ENCODE measurements around the gene MRNIP. TPM values are rescaled to one million over a fixed set of nuclear protein-coding genes. Genes with fewer than 3 reads are reported as not detected.
A peak's percentile ranks its signal among the peaks of the same experiment; 100 is the strongest.

The MRNIP gene
- total RNA-seq, 1 experiment from 2014 or later, result 37.8 TPM

GRCh38 chr5:179866241-179867078 is 7.8 kb upstream of the MRNIP start:
- peaks cover 6% of the 10 kb centered on the region for H3K36me3 ChIP-seq (ENCODE audit: control insufficient read depth, insufficient read depth, low read length)

GRCh38 chr5:179865491-179866240 is 7.0 kb upstream of the MRNIP start:
- H3K4me1 Mint-ChIP-seq (ENCODE audit: low read depth, unreplicated experiment), result no peaks in the 10 kb centered on the region
- BruUV-seq (replicated peaks), result no TSS peak
- peaks cover 49% of the 10 kb centered on the region for H3K36me3 Mint-ChIP-seq (ENCODE audit: insufficient read depth, unreplicated experiment)
- H3K4me3 ChIP-seq (ENCODE audit: low read depth, low read length), result no peak overlapping the region
- no peak for TF ChIP-seq CTCF (IDR thresholded peaks at IDR 0.05; ENCODE audit: insufficient read depth in 1 of 2, low read depth in 1 of 2, low read length in 1 of 2, severe bottlenecking in 1 of 2, unreplicated experiment in 1 of 2)
- peaks cover 6% of the 10 kb centered on the region for H3K36me3 ChIP-seq (ENCODE audit: control insufficient read depth, insufficient read depth, low read length)
- DNase-seq, result no peak
- no peaks in the 10 kb centered on the region for H3K27me3 ChIP-seq (replicated peaks; ENCODE audit: control insufficient read depth, insufficient read depth, low read length)
- CTCF ChIA-PET, result no interaction called here
- POLR2A ChIA-PET, result no interaction called here
- intact Hi-C loops (cut with micrococcal nuclease; ENCODE audit: unreplicated experiment), result loop anchor here (1.0 kb wide), 1 partner anchor 110 kb away; no protein-coding TSS in a partner anchor
- H3K27me3 Mint-ChIP-seq (ENCODE audit: insufficient read depth, unreplicated experiment), result no peaks in the 10 kb centered on the region
- no peak overlapping the region for H3K4me3 Mint-ChIP-seq (ENCODE audit: unreplicated experiment)
- no peaks in the 10 kb centered on the region for H3K9me3 ChIP-seq
- no peak overlapping the region for H3K27ac Mint-ChIP-seq (ENCODE audit: unreplicated experiment)
- H3K4me1 ChIP-seq, result no peaks in the 10 kb centered on the region
- no peaks in the 10 kb centered on the region for H3K9me3 Mint-ChIP-seq (ENCODE audit: unreplicated experiment)

More at GRCh38 chr5:179866241-179867078, 7.8 kb upstream of the MRNIP start:
- Histone ChIP-seq H3K27me3 (replicated peaks; ENCODE audit: control insufficient read depth, insufficient read depth, low read length) (no peaks in the 10 kb centered on the region), H3K9me3 (no peaks in the 10 kb centered on the region), H3K4me3 (ENCODE audit: low read depth, low read length) (no peak overlapping the region), H3K4me1 (no peaks in the 10 kb centered on the region)
- DNase-seq, result peak in 1 of 2 experiments; percentile 35
- Mint-ChIP-seq H3K36me3 (ENCODE audit: insufficient read depth, unreplicated experiment) (peaks cover 52% of the 10 kb centered on the region), H3K4me3 (ENCODE audit: unreplicated experiment) (no peak overlapping the region), H3K27me3 (ENCODE audit: insufficient read depth, unreplicated experiment) (no peaks in the 10 kb centered on the region), H3K9me3 (ENCODE audit: unreplicated experiment) (no peaks in the 10 kb centered on the region), H3K27ac (ENCODE audit: unreplicated experiment) (no peak overlapping the region), H3K4me1 (ENCODE audit: low read depth, unreplicated experiment) (no peaks in the 10 kb centered on the region)
- peak in 1 of 2 experiments; percentile 11 for TF ChIP-seq CTCF (IDR thresholded peaks at IDR 0.05; ENCODE audit: insufficient read depth in 1 of 2, low read depth in 1 of 2, low read length in 1 of 2, severe bottlenecking in 1 of 2, unreplicated experiment in 1 of 2)
- no TSS peak for BruUV-seq (replicated peaks)
- ChIA-PET POLR2A (no interaction called here), CTCF (interaction anchor here (0.6 to 1.4 kb wide), 2 partner anchors 41 to 108 kb away, joined by 3 to 4 read pairs; no protein-coding TSS in a partner anchor)
- intact Hi-C loops (cut with micrococcal nuclease; ENCODE audit: unreplicated experiment), result loop anchor here (1.0 kb wide), 1 partner anchor 109 kb away; no protein-coding TSS in a partner anchor

- no peak for DNase-seq
- Mint-ChIP-seq H3K36me3 (ENCODE audit: insufficient read depth, unreplicated experiment) (peaks cover 46% of the 10 kb centered on the region), H3K27ac (ENCODE audit: unreplicated experiment) (no peak overlapping the region), H3K4me3 (ENCODE audit: unreplicated experiment) (no peak overlapping the region), H3K9me3 (ENCODE audit: unreplicated experiment) (no peaks in the 10 kb centered on the region), H3K27me3 (ENCODE audit: insufficient read depth, unreplicated experiment) (no peaks in the 10 kb centered on the region), H3K4me1 (ENCODE audit: low read depth, unreplicated experiment) (no peaks in the 10 kb centered on the region)
- H3K4me1 ChIP-seq, result no peaks in the 10 kb centered on the region
- BruUV-seq (replicated peaks), result no TSS peak
- H3K9me3 ChIP-seq, result no peaks in the 10 kb centered on the region
- ChIA-PET CTCF (interaction anchor here (1.2 kb wide), 1 partner anchor 9 kb away, joined by 4 read pairs; no protein-coding TSS in a partner anchor), POLR2A (no interaction called here)
- intact Hi-C loops (cut with micrococcal nuclease; ENCODE audit: unreplicated experiment), result no loop called here
- no peak overlapping the region for H3K4me3 ChIP-seq (ENCODE audit: low read depth, low read length)
- no peaks in the 10 kb centered on the region for H3K27me3 ChIP-seq (replicated peaks; ENCODE audit: control insufficient read depth, insufficient read depth, low read length)
- no peak for TF ChIP-seq CTCF (IDR thresholded peaks at IDR 0.05; ENCODE audit: insufficient read depth in 1 of 2, low read depth in 1 of 2, low read length in 1 of 2, severe bottlenecking in 1 of 2, unreplicated experiment in 1 of 2)
- H3K36me3 ChIP-seq (ENCODE audit: control insufficient read depth, insufficient read depth, low read length), result peaks cover 6% of the 10 kb centered on the region
These were observed 6.1 kb upstream of the MRNIP start for GRCh38 chr5:179864686-179865085.

Measured in Caco-2 (cell line).